Psoas muscle (tissue), 8 donors: ENCODE measurements around the gene TMPRSS3. TPM values are rescaled to one million over a fixed set of nuclear protein-coding genes. Genes with fewer than 3 reads are reported as not detected.

Experiments
- ATAC-seq, 4 donors: fragments of 200-7000 bp; cut with Tn5 transposase; one replicate each; pipeline ENCODE4 v1.9.1; 2020; ENCODE audit warnings: moderate library complexity in 3 of 4, mild to moderate bottlenecking in 2 of 4
- DNase-seq, 2 donors: peaks; one replicate each; pipeline ENCODE4 v3.0.0-alpha.2; 2020
- H3K27ac ChIP-seq: fragments of 200-600 bp; one replicate; pipeline ENCODE4 v1.8.0; 2022
- H3K27me3 ChIP-seq, 3 donors: fragments of 200-600 bp in 1 of 3; one replicate each; pipeline versions ENCODE4 v1.6.1 to v1.8.0; 2013 to 2022; ENCODE audit warnings: low read length in 2 of 3, mild to moderate bottlenecking in 2 of 3, moderate library complexity in 1 of 3; ENCODE audit not compliant: insufficient read depth in 3 of 3
- H3K36me3 ChIP-seq, 2 donors: fragments of 200-600 bp in 1 of 2; one replicate each; pipeline versions ENCODE4 v1.6.1 to v1.8.0; 2013 to 2022; ENCODE audit warnings: low read depth in 1 of 2, mild to moderate bottlenecking in 1 of 2, moderate library complexity in 1 of 2; ENCODE audit not compliant: insufficient read depth in 1 of 2
- H3K4me1 ChIP-seq: fragments of 200-600 bp; one replicate; pipeline ENCODE4 v1.8.0; 2022
- H3K4me3 ChIP-seq: fragments of 200-600 bp; one replicate; pipeline ENCODE4 v1.8.0; 2022; ENCODE audit warnings: mild to moderate bottlenecking
- H3K9me3 ChIP-seq: fragments of 200-600 bp; one replicate; pipeline ENCODE4 v1.8.0; 2022
- WGBS, 3 donors: extraction: QIAGEN DNeasy Blood & Tissue Kit; methylation state at CpG; one replicate each; pipeline versions ENCODE4 v1.1.6 to v1.1.7; 2013; 5-methylcytosine and 5-hydroxymethylcytosine counted together
- intact Hi-C, 2 donors: fragments of 100-400 bp; cut with DNase I; formaldehyde crosslinking; loops; one replicate each; pipeline versions ENCODE4 v1.11.0 to v1.14.2; 2022
- polyA plus RNA-seq, 3 donors: library from polyadenylated mRNA; stranded (reverse); fragments of 200-250 nt; gene quantifications; one replicate each; pipeline ENCODE4 v1.2.3, GENCODE V29; 2013
- total RNA-seq, 4 donors: library from RNA; stranded (reverse); fragmentation: NEBNext Ultra II Directional in 2 of 4; extraction: Animal tissue kit (Norgen Biotek cat#: 25700) in 2 of 4; gene quantifications; one replicate each; pipeline versions ENCODE4 v1.2.1 to v1.2.4, GENCODE V29; 2021 to 2023
- TF ChIP-seq, protein P1 (sequence below): fragments of 200-600 bp; IDR thresholded peaks from one replicate; pipeline ENCODE4 v1.8.0; 2022; ENCODE audit warnings: antibody characterized with exemption
- donor health status: healthy with polysubstance abuse.
- donor health status: DM: no; HTN: no; CAD: no; lungs with moderate emphysema.
- donor health status: Bipolar disorder and iron deficiency.
- donor health status: healthy.
- donor health status: DM: yes; HTN: yes; CAD: no.
- donor health status: DM: no; HTN: no; CAD: no.
- donor health status: DM: no; HTN: no; CAD: no.
- donor health status: DM: yes; HTN: yes; CAD: no.

TMPRSS3 gene
- total and polyA plus RNA-seq, 7 donors = 0.25 TPM; not detected in 6

DNA sequence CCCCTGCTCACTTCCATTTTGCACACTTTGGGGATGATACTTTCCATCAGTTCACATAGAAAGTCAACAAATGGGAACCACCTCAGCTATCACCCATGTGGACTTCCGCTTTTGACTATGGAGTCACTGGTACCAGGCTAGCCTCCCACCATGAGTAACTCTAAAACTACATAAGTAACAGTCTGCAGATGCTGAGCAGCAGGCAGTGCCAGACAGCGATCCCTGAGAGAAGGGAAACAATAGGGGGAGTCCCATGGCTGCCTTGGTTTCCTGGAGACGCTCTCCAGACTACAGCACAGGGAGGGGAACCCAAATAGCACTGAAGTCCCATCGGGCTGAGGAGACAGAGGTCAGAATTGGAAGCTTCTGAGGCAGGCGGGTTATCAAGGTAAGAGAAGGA, 42.2 kb downstream of the TMPRSS3 start:
- intact Hi-C loops = no loop called here
- TF ChIP-seq, protein P1, sequence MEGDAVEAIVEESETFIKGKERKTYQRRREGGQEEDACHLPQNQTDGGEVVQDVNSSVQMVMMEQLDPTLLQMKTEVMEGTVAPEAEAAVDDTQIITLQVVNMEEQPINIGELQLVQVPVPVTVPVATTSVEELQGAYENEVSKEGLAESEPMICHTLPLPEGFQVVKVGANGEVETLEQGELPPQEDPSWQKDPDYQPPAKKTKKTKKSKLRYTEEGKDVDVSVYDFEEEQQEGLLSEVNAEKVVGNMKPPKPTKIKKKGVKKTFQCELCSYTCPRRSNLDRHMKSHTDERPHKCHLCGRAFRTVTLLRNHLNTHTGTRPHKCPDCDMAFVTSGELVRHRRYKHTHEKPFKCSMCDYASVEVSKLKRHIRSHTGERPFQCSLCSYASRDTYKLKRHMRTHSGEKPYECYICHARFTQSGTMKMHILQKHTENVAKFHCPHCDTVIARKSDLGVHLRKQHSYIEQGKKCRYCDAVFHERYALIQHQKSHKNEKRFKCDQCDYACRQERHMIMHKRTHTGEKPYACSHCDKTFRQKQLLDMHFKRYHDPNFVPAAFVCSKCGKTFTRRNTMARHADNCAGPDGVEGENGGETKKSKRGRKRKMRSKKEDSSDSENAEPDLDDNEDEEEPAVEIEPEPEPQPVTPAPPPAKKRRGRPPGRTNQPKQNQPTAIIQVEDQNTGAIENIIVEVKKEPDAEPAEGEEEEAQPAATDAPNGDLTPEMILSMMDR = no peak
- peaks cover 4% of the 10 kb centered on the region for H3K9me3 ChIP-seq

DNA sequence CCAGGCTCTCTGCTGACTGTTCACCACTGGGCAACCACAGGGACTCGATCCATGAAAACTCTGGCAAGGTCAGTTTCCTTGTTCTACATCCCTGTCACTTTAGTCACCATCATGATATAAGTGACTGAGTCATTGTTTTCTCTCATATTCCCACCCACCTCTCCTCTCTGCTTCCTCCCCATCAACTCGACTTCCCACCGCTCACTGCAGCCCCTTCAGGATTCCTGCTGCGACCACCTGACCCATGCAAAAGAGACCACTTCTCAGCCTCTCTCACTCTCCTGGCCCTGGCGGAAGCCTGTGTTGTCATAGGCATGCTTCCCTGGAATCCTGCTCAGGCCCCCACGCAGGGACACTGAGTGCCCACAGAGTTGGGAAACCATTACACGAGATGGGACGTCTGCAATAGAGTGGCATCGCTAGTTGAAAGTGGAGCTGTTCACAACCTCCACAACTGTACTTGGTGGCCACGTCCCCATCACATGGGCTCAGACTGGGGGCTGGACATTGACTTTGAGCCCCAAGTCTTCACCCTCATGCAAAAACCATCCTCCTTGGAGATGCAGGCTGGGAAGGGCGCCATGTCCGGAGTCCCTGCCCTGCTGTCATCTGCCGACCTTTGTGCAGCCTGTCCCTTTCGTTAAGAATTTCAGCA, 43.3 kb downstream of the TMPRSS3 start:
- Histone ChIP-seq H3K4me3 (no peak overlapping the region), H3K36me3 (no peaks in the 10 kb centered on the region), H3K27me3 (peaks cover 0 to 9% (median 2%) of the 10 kb centered on the region in 3 donors), H3K27ac (no peak overlapping the region), H3K4me1 (no peaks in the 10 kb centered on the region), H3K9me3 (peaks cover 4% of the 10 kb centered on the region)
- DNase-seq = no peak
- intact Hi-C loops = no loop called here
- TF ChIP-seq, protein P1 = no peak
- ATAC-seq = no peak
- WGBS, 3 donors = 78 to 89% (median 84%) methylated on average over 14 of the region's 14 CpGs

More for the DNA sequence above, 42.2 kb downstream of the TMPRSS3 start:
- Histone ChIP-seq H3K36me3 (no peaks in the 10 kb centered on the region), H3K4me3 (no peak overlapping the region), H3K4me1 (no peaks in the 10 kb centered on the region), H3K27me3 (peaks cover 0 to 4% (median under 1%) of the 10 kb centered on the region in 3 donors), H3K27ac (no peak overlapping the region)
- no peak for DNase-seq
- no peak for ATAC-seq
- WGBS, 3 donors = 83 to 89% (median 85%) methylated on average over 5 of the region's 5 CpGs

DNA sequence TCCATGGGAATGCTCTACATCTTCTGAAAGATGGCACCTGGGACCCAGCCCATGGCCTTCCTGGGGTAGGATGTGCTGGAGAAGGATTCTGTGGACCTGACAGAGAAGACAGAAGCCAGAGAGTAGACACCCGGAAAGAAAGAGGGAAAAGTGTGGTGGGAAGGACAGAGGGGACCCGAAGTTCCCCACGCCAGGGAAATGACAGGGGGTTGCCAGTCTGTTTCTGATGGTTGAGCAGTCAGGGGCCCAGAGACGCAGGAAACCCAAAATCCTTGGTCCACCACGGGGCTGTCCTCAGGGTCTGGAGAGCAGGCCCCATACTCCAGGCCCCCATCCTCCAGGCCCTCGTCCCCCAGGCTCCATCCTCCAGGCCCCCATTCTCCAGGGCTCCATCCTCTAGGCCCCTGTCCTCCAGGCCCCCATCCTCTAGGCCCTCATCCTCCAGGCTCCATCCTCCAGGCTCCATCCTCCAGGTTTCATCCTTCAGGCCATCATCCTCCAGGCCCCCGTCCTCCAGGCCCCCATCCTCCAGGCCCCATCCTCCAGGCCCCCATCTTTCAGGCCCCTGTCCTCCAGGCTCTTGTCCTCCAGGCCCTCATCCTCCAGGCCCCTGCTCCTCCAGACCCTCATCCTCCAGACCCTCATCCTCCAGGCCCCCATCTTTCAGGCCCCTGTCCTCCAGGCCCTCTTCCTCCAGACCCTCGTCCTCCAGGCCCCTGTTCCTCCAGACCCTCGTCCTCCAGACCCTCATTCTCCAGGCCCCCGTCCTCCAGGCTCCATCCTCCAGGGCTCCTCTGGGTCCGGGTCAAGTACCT, 44.0 kb downstream of the TMPRSS3 start:
- intact Hi-C loops = no loop called here
- Histone ChIP-seq H3K27me3 (peaks cover 0 to 15% (median 7%) of the 10 kb centered on the region in 3 donors), H3K27ac (no peak overlapping the region), H3K4me1 (no peaks in the 10 kb centered on the region), H3K9me3 (peaks cover 4% of the 10 kb centered on the region), H3K4me3 (no peak overlapping the region), H3K36me3 (no peaks in the 10 kb centered on the region)
- TF ChIP-seq, protein P1 = no peak
- DNase-seq (no peak), ATAC-seq (no peak)
- WGBS, 3 donors = 78 to 83% (median 79%) methylated on average over 11 of the region's 11 CpGs

DNA sequence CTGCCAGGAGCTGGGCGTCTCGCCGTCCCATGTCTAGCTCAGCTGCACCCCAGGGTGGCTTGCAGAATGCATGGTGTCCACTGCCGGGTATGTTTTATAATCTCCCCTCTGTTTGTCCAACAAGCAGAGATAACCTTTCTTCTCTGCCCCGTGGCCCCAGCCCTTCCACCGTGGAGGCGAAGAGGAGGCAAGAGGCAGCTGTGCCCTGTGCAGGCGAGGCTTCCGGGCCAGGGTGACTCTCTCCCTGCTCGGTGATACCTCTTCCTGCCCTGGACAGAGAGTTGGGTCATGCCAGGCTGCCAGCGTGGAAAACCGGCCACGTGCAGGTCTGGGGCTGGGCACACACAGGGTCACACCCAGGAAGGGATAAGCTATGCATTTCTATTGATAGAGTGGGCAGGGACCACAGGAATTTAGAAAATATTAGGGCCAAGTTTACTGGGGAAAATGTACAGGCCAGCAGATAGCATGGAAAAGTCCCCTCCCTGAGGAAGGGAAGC, 44.9 kb downstream of the TMPRSS3 start, which contains the start of gene TFF2:
TFF2 (minus strand) TSS at position 68 of the 500 bp plus-strand sequence; CDS start at position 31, 37 bp downstream.
- Histone ChIP-seq H3K27me3 (peaks cover 0 to 22% (median 7%) of the 10 kb centered on the region in 3 donors), H3K36me3 (no peaks in the 10 kb centered on the region), H3K9me3 (peaks cover 4% of the 10 kb centered on the region), H3K4me1 (no peaks in the 10 kb centered on the region), H3K27ac (no peak within 1 kb of the TSS), H3K4me3 (no peak within 1 kb of the TSS)
- no peak for ATAC-seq
- TF ChIP-seq, protein P1 = no peak
- 62 to 65% (median 64%) methylated on average over 13 of the region's 13 CpGs for WGBS, 3 donors
- intact Hi-C loops = no loop called here
- DNase-seq = no peak
